Astrocyte (in vitro differentiated cells and primary cell): ENCODE results near the gene TRNAU1AP. TPM values are rescaled to one million over a fixed set of nuclear protein-coding genes. Genes with fewer than 3 reads are reported as not detected.

Experiments used
- DNase-seq: peaks from one replicate; pipeline ENCODE4 v3.0.0-alpha.2; 2010; ENCODE audit warnings: low read depth
- FAIRE-seq: peaks from 2 replicates; lab custom pipeline; 2011; peaks lifted over from hg19 to GRCh38; lab: Jason Lieb, UNC
- H2AFZ ChIP-seq: 2 replicates; pipeline ENCODE4 v1.6.0; 2012; ENCODE audit warnings: low read depth, low read length, inconsistent platforms
- H3K27ac ChIP-seq: 2 replicates; pipeline ENCODE4 v1.5.1; 2011; ENCODE audit warnings: low read depth, low read length, inconsistent platforms
- H3K27me3 ChIP-seq: 2 replicates; pipeline ENCODE4 v1.6.0; 2011; ENCODE audit warnings: low read length, inconsistent platforms; ENCODE audit not compliant: insufficient read depth
- H3K36me3 ChIP-seq: 2 replicates; pipeline ENCODE4 v1.5.1; 2011; ENCODE audit warnings: low read length, inconsistent platforms; ENCODE audit not compliant: insufficient read depth
- H3K4me1 ChIP-seq: 2 replicates; pipeline ENCODE4 v1.5.1; 2011; ENCODE audit warnings: low read length, inconsistent platforms; ENCODE audit not compliant: insufficient read depth
- H3K4me2 ChIP-seq: 2 replicates; pipeline ENCODE4 v1.6.0; 2012; ENCODE audit warnings: low read length, inconsistent platforms
- H3K4me3 ChIP-seq: 2 replicates; pipeline ENCODE4 v1.5.1; 2011; ENCODE audit warnings: low read depth, mild to moderate bottlenecking, low read length, inconsistent platforms; ENCODE audit not compliant: insufficient read depth
- H3K79me2 ChIP-seq: 2 replicates; pipeline ENCODE4 v1.6.0; 2012; ENCODE audit warnings: mild to moderate bottlenecking, low read length, inconsistent platforms; ENCODE audit not compliant: insufficient read depth
- H3K9ac ChIP-seq: 2 replicates; pipeline ENCODE4 v1.6.0; 2012; ENCODE audit warnings: mild to moderate bottlenecking, low read length, inconsistent platforms
- H3K9me3 ChIP-seq: 2 replicates; pipeline ENCODE4 v1.5.1; 2012; ENCODE audit warnings: low read depth, mild to moderate bottlenecking, low read length, inconsistent platforms; ENCODE audit not compliant: insufficient read depth
- H4K20me1 ChIP-seq: 2 replicates; pipeline ENCODE4 v1.6.0; 2012; ENCODE audit warnings: low read length, inconsistent platforms; ENCODE audit not compliant: insufficient read depth
- H3K27ac Mint-ChIP-seq: one replicate; pipeline ENCODE4 v1.8.0; 2021; ENCODE audit warnings: mild to moderate bottlenecking, mixed read lengths; ENCODE audit not compliant: unreplicated experiment
- H3K27me3 Mint-ChIP-seq: one replicate; pipeline ENCODE4 v1.8.0; 2021; ENCODE audit warnings: low read depth, mixed read lengths; ENCODE audit not compliant: unreplicated experiment
- H3K36me3 Mint-ChIP-seq: one replicate; pipeline ENCODE4 v1.8.0; 2021; ENCODE audit warnings: low read depth, mixed read lengths; ENCODE audit not compliant: unreplicated experiment
- H3K4me1 Mint-ChIP-seq: one replicate; pipeline ENCODE4 v1.8.0; 2021; ENCODE audit warnings: low read depth, mixed read lengths; ENCODE audit not compliant: unreplicated experiment
- H3K4me3 Mint-ChIP-seq: one replicate; pipeline ENCODE4 v1.8.0; 2021; ENCODE audit warnings: mild to moderate bottlenecking, moderate library complexity, mixed read lengths; ENCODE audit not compliant: unreplicated experiment
- H3K9me3 Mint-ChIP-seq: one replicate; pipeline ENCODE4 v1.8.0; 2021; ENCODE audit warnings: mild to moderate bottlenecking, mixed read lengths; ENCODE audit not compliant: unreplicated experiment
- CTCF ChIP-seq: IDR thresholded peaks from 2 replicates; pipeline ENCODE4 v1.5.1; 2011; ENCODE audit warnings: low read depth, mild to moderate bottlenecking, inconsistent platforms, low read length, moderate library complexity; ENCODE audit not compliant: insufficient read depth
- EZH2 ChIP-seq: IDR thresholded peaks from 2 replicates; pipeline ENCODE4 v1.6.1; 2012; ENCODE audit warnings: mild to moderate bottlenecking, low read length, inconsistent platforms; ENCODE audit not compliant: insufficient read depth
- total RNA-seq: library from RNA; stranded (reverse); gene quantifications from 2 replicates; pipeline ENCODE4 v1.2.1, GENCODE V29; 2021

The TRNAU1AP gene
- total RNA-seq, 1 donor from 2014 or later = 21.7 TPM

DNA sequence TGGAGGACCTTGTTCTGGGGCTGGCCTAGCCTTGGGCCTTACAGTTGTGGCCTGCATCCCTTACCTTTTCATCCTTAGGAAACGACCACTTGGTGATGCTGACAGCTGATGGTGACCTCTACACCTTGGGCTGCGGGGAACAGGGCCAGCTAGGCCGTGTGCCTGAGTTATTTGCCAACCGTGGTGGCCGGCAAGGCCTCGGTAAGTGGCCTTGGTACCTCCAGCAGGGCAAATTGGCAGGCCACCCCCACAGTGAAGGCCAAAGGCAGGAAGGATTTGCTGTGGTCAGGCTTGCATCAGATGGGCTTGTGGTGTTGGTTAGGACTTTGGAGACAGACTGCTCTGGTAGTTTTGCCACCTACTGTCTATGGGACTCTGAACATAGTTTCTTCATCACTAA, 17.7 kb upstream of the TRNAU1AP start:
- Histone ChIP-seq H3K4me3 (no peak overlapping the region), H3K4me1 (no peaks in the 10 kb centered on the region), H3K9ac (no peak overlapping the region), H3K4me2 (no peak overlapping the region), H3K27me3 (no peaks in the 10 kb centered on the region), H3K9me3 (no peaks in the 10 kb centered on the region), H2AFZ (no peak overlapping the region), H4K20me1 (peaks cover 3% of the 10 kb centered on the region), H3K27ac (no peak overlapping the region), H3K36me3 (peaks cover 25% of the 10 kb centered on the region), H3K79me2 (peaks cover under 1% of the 10 kb centered on the region)
- FAIRE-seq (no peak), DNase-seq (no peak)
- Mint-ChIP-seq H3K27me3 (no peaks in the 10 kb centered on the region), H3K27ac (no peak overlapping the region), H3K4me1 (no peaks in the 10 kb centered on the region), H3K9me3 (no peaks in the 10 kb centered on the region), H3K36me3 (peaks cover 23% of the 10 kb centered on the region), H3K4me3 (no peak overlapping the region)
- no peak for TF ChIP-seq EZH2
- TF ChIP-seq CTCF = no peak

- DNase-seq (no peak), FAIRE-seq (no peak)
- no peak for TF ChIP-seq CTCF
- TF ChIP-seq EZH2 = no peak
- Histone ChIP-seq H3K27ac (no peak overlapping the region), H3K4me3 (no peak overlapping the region), H3K9ac (no peak overlapping the region), H3K9me3 (no peaks in the 10 kb centered on the region), H3K36me3 (peaks cover 20% of the 10 kb centered on the region), H3K79me2 (no peaks in the 10 kb centered on the region), H2AFZ (no peak overlapping the region), H3K27me3 (no peaks in the 10 kb centered on the region), H4K20me1 (no peaks in the 10 kb centered on the region), H3K4me2 (no peak overlapping the region), H3K4me1 (no peaks in the 10 kb centered on the region)
- H3K27ac Mint-ChIP-seq = no peak overlapping the region
- peaks cover 9% of the 10 kb centered on the region for H3K36me3 Mint-ChIP-seq
- H3K4me3 Mint-ChIP-seq = no peak overlapping the region
- no peaks in the 10 kb centered on the region for H3K4me1 Mint-ChIP-seq
- no peaks in the 10 kb centered on the region for H3K27me3 Mint-ChIP-seq
- no peaks in the 10 kb centered on the region for H3K9me3 Mint-ChIP-seq
Observed at GRCh38 chr1:28537457-28538199, 15.3 kb upstream of the TRNAU1AP start.

DNA sequence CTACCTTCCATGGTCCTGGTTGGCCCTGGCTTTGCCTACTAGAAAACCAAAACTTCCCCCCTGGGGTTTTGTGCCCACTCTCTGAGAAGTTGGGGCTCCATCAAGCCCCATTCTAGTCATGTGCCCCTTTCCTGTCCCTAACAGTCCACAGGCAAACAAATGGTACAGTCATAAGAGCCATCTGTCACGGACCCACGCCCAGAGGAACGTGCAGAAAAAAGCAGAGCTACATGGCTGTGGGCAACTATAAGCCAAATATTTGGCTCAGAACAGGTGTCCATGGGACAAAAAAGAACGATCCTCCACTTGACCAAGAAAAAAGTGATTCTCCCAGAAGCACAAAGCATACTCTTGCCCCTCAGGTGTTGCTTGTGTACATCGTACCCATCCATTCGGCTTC, 14.6 kb upstream of the TRNAU1AP start:
- H3K36me3 ChIP-seq = peaks cover 20% of the 10 kb centered on the region
- H3K9me3 Mint-ChIP-seq = no peaks in the 10 kb centered on the region
- no peaks in the 10 kb centered on the region for H3K79me2 ChIP-seq
- no peaks in the 10 kb centered on the region for H3K27me3 ChIP-seq
- H3K4me1 ChIP-seq = no peaks in the 10 kb centered on the region
- FAIRE-seq (no peak), DNase-seq (no peak)
- no peak overlapping the region for H3K4me3 Mint-ChIP-seq
- H3K4me1 Mint-ChIP-seq = no peaks in the 10 kb centered on the region
- no peaks in the 10 kb centered on the region for H4K20me1 ChIP-seq
- no peaks in the 10 kb centered on the region for H3K27me3 Mint-ChIP-seq
- H3K9me3 ChIP-seq = no peaks in the 10 kb centered on the region
- H3K9ac ChIP-seq = no peak overlapping the region
- H3K27ac ChIP-seq = no peak overlapping the region
- no peak overlapping the region for H3K4me2 ChIP-seq
- no peak overlapping the region for H3K4me3 ChIP-seq
- no peak overlapping the region for H3K27ac Mint-ChIP-seq
- TF ChIP-seq CTCF (no peak), EZH2 (no peak)
- no peak overlapping the region for H2AFZ ChIP-seq
- H3K36me3 Mint-ChIP-seq = peaks cover 9% of the 10 kb centered on the region
